Measurements from ENCODE around the gene LIFR. TPM values are rescaled to one million over a fixed set of nuclear protein-coding genes. Genes with fewer than 3 reads are reported as not detected.

Gene LIFR
- total RNA-seq, 1 donor from 2014 or later: 13.8 TPM

DNA sequence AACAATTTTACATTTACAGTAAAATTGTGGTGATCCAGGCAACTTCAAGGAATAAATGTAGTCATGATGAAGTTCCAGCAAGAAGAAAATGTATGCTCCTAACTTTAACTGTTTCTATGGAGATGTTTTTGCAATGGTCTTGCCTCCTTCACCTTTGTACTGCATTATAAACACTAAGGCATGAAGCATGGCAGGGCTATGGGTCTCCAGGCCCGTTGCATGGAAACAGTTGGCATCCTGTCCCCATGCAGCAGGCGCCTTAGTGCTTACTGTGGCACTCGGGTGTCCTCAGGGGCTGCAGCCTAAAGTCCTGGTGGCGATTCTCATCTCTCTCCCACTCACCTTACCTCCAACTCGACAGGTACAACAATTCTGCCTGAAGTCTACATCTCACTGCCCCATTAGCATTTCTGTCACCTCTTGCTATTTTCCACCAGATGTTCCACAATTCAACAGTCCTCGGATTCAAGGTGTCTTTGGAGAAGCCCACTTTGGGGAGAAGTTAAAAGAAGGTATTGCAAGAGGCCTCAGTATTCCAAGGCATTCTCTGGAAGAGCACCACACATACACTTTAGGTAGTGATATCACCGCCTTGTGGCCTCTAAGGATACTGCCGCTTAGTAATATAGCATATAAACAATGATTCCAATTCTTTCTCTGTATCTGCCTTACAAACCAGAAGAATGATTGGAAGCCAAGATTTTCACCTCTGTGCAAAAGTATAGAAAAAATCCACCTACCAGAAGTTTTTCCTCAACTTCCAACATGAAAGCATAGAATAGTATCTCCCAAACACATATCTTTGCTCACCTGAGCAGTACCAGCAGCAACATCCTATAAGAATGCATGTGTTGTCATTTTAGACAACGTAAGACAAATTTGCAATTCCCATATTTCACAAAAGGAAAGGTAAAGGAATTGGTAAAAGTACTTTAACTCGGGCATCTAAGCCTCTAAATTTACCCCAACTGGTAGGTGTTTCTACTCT is 5.1 kb downstream of the LIFR start:
- H3K27me3 ChIP-seq (ENCODE audit: control insufficient read depth, insufficient read depth, low read length): no peaks in the 10 kb centered on the region
- TF ChIP-seq, protein P1, sequence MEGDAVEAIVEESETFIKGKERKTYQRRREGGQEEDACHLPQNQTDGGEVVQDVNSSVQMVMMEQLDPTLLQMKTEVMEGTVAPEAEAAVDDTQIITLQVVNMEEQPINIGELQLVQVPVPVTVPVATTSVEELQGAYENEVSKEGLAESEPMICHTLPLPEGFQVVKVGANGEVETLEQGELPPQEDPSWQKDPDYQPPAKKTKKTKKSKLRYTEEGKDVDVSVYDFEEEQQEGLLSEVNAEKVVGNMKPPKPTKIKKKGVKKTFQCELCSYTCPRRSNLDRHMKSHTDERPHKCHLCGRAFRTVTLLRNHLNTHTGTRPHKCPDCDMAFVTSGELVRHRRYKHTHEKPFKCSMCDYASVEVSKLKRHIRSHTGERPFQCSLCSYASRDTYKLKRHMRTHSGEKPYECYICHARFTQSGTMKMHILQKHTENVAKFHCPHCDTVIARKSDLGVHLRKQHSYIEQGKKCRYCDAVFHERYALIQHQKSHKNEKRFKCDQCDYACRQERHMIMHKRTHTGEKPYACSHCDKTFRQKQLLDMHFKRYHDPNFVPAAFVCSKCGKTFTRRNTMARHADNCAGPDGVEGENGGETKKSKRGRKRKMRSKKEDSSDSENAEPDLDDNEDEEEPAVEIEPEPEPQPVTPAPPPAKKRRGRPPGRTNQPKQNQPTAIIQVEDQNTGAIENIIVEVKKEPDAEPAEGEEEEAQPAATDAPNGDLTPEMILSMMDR (IDR thresholded peaks at IDR 0.05; ENCODE audit: insufficient read depth, low read length, poor library complexity, severe bottlenecking): peak; percentile 71
- no peak overlapping the region for H3K4me3 ChIP-seq (ENCODE audit: low read depth, low read length)
- DNase-seq (ENCODE audit: low read depth): no peak
- H3K36me3 ChIP-seq (ENCODE audit: control insufficient read depth, insufficient read depth, low read length): peaks cover 1% of the 10 kb centered on the region

DNA sequence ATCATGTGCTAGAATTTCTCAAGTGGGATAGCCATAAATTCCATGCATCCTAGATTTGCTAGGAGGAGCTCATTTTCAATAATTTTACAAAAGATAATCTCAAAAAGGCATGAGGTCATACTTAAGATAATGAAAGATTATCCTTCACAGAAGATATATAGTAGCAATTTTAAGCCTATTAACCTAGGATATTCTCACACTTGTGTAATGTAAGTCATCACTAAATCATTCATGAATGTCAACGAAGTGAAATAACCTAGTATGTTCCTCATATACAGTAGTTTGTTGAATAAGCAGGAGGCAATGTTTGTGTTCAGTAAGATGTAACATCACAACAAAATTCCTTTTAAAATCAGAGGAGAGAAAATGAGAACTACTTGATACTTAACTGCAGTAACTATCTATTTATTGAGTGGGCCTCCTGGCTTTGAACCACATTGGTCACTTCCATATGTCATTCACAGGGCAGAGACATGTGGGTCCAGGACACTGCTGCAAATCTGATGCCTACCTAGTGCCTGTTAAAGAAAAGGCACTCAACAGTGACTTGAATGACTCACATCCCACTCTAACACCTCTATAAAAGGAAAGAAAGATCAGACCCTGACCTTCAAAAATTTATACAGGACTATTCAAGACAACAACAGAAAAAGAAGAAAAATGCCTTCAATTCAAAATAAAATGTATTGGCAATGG is 8.2 kb downstream of the LIFR start:
- DNase-seq (ENCODE audit: low read depth): peak; percentile 32
- TF ChIP-seq, protein P1 (IDR thresholded peaks at IDR 0.05; ENCODE audit: insufficient read depth, low read length, poor library complexity, severe bottlenecking): no peak
- Histone ChIP-seq H3K36me3 (ENCODE audit: control insufficient read depth, insufficient read depth, low read length) (peaks cover 1% of the 10 kb centered on the region), H3K27me3 (ENCODE audit: control insufficient read depth, insufficient read depth, low read length) (no peaks in the 10 kb centered on the region), H3K4me3 (ENCODE audit: low read depth, low read length) (no peak overlapping the region)

DNA sequence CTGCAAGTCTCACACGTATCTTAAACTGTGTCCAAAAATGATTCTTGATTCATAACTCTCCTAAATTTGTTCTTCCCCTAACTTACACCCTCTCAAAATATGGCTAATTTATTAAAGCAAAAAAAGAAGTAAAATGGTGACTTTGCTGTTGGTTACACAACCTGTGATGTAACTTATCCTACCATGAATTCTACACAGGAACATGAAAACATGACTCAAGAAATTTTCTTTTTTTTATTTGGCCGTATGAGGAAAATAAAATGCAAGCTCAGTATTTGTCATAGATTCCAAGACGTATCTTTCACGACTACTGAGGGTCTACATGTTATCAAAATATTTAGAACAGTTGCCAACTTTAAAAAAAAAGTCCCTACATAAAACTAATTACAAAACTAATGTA is 9.2 kb downstream of the LIFR start:
- Histone ChIP-seq H3K36me3 (ENCODE audit: control insufficient read depth, insufficient read depth, low read length) (peaks cover 1% of the 10 kb centered on the region), H3K4me3 (ENCODE audit: low read depth, low read length) (no peak overlapping the region), H3K27me3 (ENCODE audit: control insufficient read depth, insufficient read depth, low read length) (no peaks in the 10 kb centered on the region)
- no peak for DNase-seq (ENCODE audit: low read depth)
- TF ChIP-seq, protein P1 (IDR thresholded peaks at IDR 0.05; ENCODE audit: insufficient read depth, low read length, poor library complexity, severe bottlenecking): no peak

DNA sequence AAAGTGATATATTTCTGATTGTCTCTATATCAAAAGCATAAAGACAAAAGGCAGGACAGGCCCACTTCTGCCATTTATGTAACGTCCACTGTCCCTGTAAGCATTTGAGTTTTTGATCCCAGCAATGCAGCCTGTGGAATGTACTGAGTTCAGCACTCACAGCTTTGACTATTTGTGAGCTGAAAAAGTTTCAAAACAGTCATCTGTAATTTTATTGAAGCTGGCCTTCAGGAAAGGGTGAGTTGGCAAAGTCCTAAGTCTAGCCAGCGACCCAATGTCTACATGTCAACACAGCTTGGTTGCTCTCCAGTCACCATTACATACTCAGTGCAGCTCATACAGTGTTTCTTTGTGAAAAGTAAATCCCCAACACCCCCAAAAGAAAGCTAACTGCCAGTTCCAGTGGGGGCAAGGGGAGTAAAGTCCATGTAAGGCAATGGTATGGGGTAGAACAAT is 9.7 kb downstream of the LIFR start:
- Histone ChIP-seq H3K36me3 (ENCODE audit: control insufficient read depth, insufficient read depth, low read length) (peaks cover 1% of the 10 kb centered on the region), H3K4me3 (ENCODE audit: low read depth, low read length) (no peak overlapping the region), H3K27me3 (ENCODE audit: control insufficient read depth, insufficient read depth, low read length) (no peaks in the 10 kb centered on the region)
- no peak for DNase-seq (ENCODE audit: low read depth)
- TF ChIP-seq, protein P1 (IDR thresholded peaks at IDR 0.05; ENCODE audit: insufficient read depth, low read length, poor library complexity, severe bottlenecking): no peak

DNA sequence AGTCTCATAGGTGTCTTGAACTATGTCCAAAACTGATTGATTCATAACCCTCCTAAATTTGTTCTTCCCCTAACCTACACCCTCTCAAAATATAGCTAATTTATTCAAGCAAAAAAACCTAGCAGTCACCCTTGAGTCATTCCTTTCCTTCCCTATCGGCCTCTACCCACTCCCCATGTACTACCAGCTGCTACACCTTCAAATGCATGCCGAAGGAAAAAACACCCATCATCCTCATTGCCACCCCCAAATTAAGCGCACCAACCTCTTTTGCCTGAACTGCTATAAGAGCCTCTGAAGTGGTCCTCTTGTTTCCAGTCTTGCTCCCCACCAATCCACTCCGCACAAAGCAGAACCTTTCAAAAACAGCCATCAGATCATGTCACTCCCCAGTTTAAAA is 12.6 kb downstream of the LIFR start:
- peaks cover 1% of the 10 kb centered on the region for H3K36me3 ChIP-seq (ENCODE audit: control insufficient read depth, insufficient read depth, low read length)
- TF ChIP-seq, protein P1 (IDR thresholded peaks at IDR 0.05; ENCODE audit: insufficient read depth, low read length, poor library complexity, severe bottlenecking): no peak
- no peak for DNase-seq (ENCODE audit: low read depth)
- H3K27me3 ChIP-seq (ENCODE audit: control insufficient read depth, insufficient read depth, low read length): no peaks in the 10 kb centered on the region
- no peak overlapping the region for H3K4me3 ChIP-seq (ENCODE audit: low read depth, low read length)

Data from kidney epithelial cell (primary cell).